ENCODE results near the gene MAPT.

DNA sequence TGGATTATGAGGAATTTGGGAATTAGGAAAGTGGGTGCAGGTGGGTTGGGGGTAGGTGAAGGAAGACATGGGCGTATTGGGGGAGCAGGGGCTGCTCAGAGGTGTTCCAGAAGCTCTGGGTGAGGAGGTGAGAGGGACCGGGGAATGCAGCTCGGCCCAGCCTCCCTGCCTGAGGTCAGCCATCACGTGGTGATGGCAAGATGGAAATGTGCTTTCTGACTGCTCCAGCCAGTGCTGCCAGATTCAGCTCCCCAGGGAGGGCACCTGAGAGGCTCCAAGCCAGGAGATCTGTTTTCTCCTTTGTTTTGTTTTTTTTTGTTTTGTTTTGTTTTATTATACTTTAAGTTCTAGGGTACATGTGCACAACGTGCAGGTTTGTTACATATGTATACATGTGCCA lies 69.5 kb downstream of the MAPT start:
- TF ChIP-seq POLR2A (IDR thresholded peaks at IDR 0.05; ENCODE audit: low read depth): no peak
- TF ChIP-seq POLR2AphosphoS5 (IDR thresholded peaks at IDR 0.05): no peak
